Right kidney (tissue), 1 donor: ENCODE measurements around the gene MYO5A.
"Not testable (repeated sequence)": the region's sequence is repeated elsewhere in the genome, so short reads cannot be mapped to it uniquely, and the experiment has no call there.

ENCODE experiments used
- DNase-seq: peaks from one replicate; pipeline ENCODE4 v3.0.0-alpha.2; 2016

MYO5A gene

GRCh38 chr15:52285941-52286340, 242.7 kb downstream of the MYO5A start:
- not testable (repeated sequence) for DNase-seq

- DNase-seq, result no peak
These were observed 244.5 kb downstream of the MYO5A start for GRCh38 chr15:52284164-52284563.

DNA sequence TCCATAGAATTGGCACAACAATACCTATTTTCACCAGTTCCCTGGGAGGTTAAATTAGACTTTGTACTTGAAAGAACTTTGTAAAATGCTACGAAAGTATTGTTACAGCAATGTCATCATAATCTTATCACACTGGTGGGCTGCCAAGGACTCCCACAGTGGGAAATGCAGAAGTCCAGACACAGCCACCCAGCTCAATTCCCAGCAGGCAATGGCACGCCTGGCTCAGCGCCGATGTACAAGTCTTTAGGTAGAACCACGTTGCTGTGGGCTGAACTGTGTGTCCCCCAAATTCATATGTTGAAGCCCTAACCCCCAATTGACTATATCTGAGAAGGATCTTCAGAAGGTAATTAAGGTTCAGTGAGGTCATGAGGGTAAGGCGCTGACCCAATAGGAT, 245.4 kb downstream of the MYO5A start:
- no peak for DNase-seq

GRCh38 chr15:52282418-52282817, 246.3 kb downstream of the MYO5A start:
- DNase-seq, result no peak

DNA sequence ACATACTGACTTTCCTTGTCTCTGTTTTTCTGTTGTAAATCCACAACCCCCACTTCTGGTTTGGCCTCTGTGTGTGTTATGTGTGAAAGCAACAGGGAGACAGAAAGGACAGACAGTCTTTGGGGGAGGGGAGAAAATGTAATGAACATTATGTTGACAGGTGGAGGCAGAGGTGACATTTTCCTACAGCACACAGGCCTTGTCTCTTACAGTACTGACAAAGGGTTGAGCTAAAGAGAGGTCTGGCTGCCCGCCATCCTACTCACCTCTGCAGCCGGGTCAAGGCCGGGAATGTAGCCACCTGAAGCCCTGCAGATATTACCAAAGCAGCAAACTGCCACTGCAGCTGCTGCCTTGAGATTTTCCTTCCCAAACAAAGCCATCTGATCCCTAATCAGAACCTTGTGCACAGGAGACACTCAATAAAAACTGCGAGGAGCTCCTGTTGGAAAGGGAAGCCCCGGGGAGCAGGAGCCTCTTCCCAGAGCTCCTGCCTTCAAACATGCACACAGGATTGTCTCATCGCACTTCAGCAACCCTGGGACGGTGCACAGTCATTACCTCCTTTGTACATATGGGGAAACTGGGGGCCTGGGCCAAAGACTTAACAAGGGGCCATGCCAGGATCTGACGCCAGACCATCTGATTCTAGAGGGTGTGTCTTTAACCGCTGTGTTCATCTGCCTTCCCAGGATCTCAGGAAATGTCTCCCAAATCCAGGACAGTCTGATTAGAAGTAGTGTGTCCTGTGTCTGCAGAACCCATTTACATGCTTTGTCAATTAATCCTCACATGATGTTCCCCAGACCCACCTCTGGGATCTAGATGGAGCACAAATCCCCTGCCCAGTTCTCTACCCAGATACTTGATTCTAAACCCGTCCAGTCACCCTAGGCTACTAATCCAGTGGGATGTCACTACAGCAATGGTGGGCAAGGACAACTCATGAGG, 247.3 kb downstream of the MYO5A start:
- no peak for DNase-seq

GRCh38 chr15:52280326-52281084, 248.2 kb downstream of the MYO5A start:
- DNase-seq, result no peak

- no peak for DNase-seq
These were observed 249.9 kb downstream of the MYO5A start for GRCh38 chr15:52278636-52279367.

DNA sequence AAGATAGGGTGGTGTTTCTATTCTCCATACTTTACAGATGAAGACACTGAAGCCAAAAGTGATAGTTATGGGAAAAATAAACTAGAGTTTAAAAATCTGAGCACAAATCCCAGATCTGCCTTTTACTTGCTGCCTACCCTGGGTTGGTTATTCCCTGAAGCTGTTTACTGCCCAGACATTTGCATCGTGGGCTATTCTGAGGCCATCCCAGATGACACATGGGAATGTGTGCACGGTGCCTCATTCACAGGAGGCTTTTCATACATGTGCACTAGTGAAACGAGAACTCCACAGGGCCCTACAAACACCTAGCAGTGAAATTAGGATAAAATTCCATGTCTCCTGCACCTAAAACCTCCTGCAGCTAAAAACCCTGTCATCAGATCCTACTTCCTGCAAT, 250.5 kb downstream of the MYO5A start:
- no peak for DNase-seq

GRCh38 chr15:52277575-52277974, 251.1 kb downstream of the MYO5A start:
- DNase-seq, result no peak

GRCh38 chr15:52276256-52276770, 252.4 kb downstream of the MYO5A start:
- no peak for DNase-seq

- DNase-seq, result no peak
These were observed 265.0 kb downstream of the MYO5A start for GRCh38 chr15:52263563-52264282.

DNA sequence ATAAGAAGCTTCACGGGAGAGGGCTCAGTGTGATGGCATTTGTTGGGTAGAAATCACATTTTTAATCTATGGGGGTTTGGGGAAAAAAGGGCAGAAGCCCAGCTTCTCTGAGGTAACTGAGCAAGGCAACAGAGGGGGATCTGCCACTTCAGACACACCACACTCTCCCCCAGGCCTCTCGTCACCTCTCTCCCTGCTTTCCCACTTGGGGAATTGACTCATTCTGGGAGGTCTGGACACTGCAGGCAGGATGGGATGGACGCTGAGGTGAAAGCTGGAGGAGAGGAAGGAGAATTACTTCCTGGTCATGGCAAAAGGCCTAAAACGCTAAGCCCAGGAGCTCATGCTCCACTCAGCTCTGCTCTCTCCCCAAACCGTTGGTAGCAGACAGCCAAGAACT, 266.3 kb downstream of the MYO5A start:
- DNase-seq, result no peak

- DNase-seq, result peak; percentile 31
These were observed 267.0 kb downstream of the MYO5A start for GRCh38 chr15:52261498-52262242.

DNA sequence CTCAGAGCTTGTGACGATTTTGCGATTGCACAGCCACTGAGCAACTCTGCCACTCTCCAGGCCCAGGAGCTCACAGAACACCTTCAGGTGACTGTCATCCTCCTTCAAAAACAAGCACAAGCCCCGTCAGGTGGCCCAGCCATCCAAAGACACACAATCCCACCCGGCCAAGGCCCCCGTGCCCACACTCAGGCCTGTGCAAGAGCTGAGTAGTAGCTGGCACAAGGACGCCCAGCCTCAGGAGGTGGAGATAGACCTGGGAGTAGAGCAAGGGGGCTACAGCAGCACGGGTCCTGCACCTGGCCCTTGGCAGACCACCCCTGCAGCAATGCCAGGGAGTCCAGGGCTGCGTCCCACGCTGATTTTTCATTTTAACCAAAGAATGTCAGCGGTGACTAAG, 267.7 kb downstream of the MYO5A start:
- DNase-seq, result no peak

DNA sequence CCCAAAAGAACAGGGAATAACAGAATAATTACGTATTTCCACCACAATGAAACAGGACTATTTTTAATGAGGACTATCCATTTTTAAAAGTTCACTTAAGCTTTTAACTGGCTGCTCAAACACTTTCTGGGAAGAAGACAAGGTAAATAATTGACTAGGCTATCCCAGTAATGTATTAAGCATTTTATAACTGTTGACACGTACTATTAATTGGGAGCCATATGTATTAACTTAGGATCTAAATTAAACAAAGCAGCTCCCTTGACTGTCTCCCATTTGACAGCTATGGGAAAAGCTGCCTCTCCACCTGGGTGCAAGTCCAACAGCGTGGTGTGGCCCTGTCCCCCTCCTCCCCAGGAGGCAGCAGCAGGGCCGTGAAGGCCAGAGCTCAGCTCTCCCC, 269.2 kb downstream of the MYO5A start:
- DNase-seq, result no peak

DNA sequence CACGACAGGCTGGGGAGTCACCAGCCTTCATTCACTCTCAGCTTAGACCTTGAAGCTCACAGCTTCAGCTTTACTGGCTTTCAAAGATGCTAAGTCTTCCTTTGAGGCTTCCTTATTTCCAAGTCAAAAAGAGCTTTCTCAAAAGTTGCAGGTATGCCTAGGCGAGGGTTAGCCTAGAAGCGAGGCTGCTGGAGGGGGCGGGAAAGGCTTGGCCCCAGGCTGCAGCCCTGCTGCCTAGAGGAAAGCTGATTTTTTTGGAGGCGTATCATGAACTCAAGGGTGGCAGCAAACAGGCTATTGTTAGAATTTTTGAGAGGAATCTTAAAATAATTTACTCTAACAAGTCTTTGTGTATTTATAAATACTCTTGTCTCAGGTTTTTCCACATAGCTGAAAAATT, 270.2 kb downstream of the MYO5A start:
- no peak for DNase-seq

- no peak for DNase-seq
These were observed 271.0 kb downstream of the MYO5A start for GRCh38 chr15:52257734-52258062.
